Liver (tissue), 9 donors: ENCODE measurements around the gene KRT75. TPM values are rescaled to one million over a fixed set of nuclear protein-coding genes. Genes with fewer than 3 reads are reported as not detected.

Experiments
- DNase-seq: peaks from one replicate; pipeline ENCODE4 v3.0.0-alpha.2; 2017; ENCODE audit warnings: low spot score
- H3K27ac ChIP-seq, 2 donors: one replicate each; pipeline ENCODE4 v1.7.0; 2013; ENCODE audit warnings: inconsistent platforms in 2 of 2, low read length in 2 of 2, control low read depth in 1 of 2, low read depth in 1 of 2, mild to moderate bottlenecking in 1 of 2
- H3K27me3 ChIP-seq, 4 donors: one replicate each; pipeline versions ENCODE4 v1.6.1 to v1.7.0; 2013; ENCODE audit warnings: low read length in 3 of 4, inconsistent platforms in 1 of 4, mild to moderate bottlenecking in 1 of 4, moderate library complexity in 1 of 4; ENCODE audit not compliant: control insufficient read depth in 4 of 4, insufficient read depth in 4 of 4
- H3K36me3 ChIP-seq, 4 donors: one replicate each; pipeline versions ENCODE4 v1.6.1 to v1.7.0; 2013; ENCODE audit warnings: low read length in 3 of 4, mild to moderate bottlenecking in 3 of 4, low read depth in 1 of 4, moderate library complexity in 1 of 4; ENCODE audit not compliant: control insufficient read depth in 4 of 4, insufficient read depth in 3 of 4
- H3K4me1 ChIP-seq, 4 donors: one replicate each; pipeline versions ENCODE4 v1.6.1 to v1.7.0; 2013; ENCODE audit warnings: low read length in 3 of 4, mild to moderate bottlenecking in 3 of 4, moderate library complexity in 1 of 4; ENCODE audit not compliant: control insufficient read depth in 4 of 4, insufficient read depth in 4 of 4
- H3K4me3 ChIP-seq, 3 donors: one replicate each; pipeline versions ENCODE4 v1.6.1 to v1.7.0; 2013; ENCODE audit warnings: low read length in 3 of 3, control low read depth in 1 of 3, low read depth in 1 of 3, mild to moderate bottlenecking in 1 of 3
- H3K9ac ChIP-seq, 2 donors: one replicate each; pipeline ENCODE4 v1.7.0; 2013; ENCODE audit warnings: low read length in 2 of 2, mild to moderate bottlenecking in 2 of 2, moderate library complexity in 2 of 2, control low read depth in 1 of 2, low read depth in 1 of 2
- H3K9me3 ChIP-seq, 4 donors: one replicate each; pipeline versions ENCODE4 v1.6.1 to v1.7.0; 2013; ENCODE audit warnings: low read length in 3 of 4; ENCODE audit not compliant: control insufficient read depth in 4 of 4
- ATF3 ChIP-seq: IDR thresholded peaks from 2 replicates; pipeline ENCODE4 v1.6.1; 2016; ENCODE audit warnings: antibody characterized with exemption
- CTCF ChIP-seq: fragments of 150-350 bp; IDR thresholded peaks from 2 replicates; pipeline ENCODE4 v1.5.1; 2017; ENCODE audit warnings: improper control_type of control experiment, low read depth, low read length; ENCODE audit not compliant: missing input control
- EGR1 ChIP-seq, 2 donors: IDR thresholded peaks; 2 replicates each; pipeline ENCODE4 v1.6.1; 2016 to 2018; ENCODE audit warnings: antibody characterized with exemption in 2 of 2, low read depth in 2 of 2
- FOXA1 ChIP-seq: IDR thresholded peaks from 2 replicates; pipeline ENCODE4 v1.6.1; 2016; ENCODE audit warnings: antibody characterized with exemption
- FOXA2 ChIP-seq: IDR thresholded peaks from 2 replicates; pipeline ENCODE4 v1.6.1; 2016; ENCODE audit warnings: antibody characterized with exemption
- GABPA ChIP-seq, 2 donors: IDR thresholded peaks in 1 of 2; conservative IDR thresholded peaks in 1 of 2; 2 replicates each; pipeline ENCODE4 v1.6.1; 2016; ENCODE audit warnings: antibody characterized with exemption in 2 of 2, mild to moderate bottlenecking in 1 of 2, moderate library complexity in 1 of 2
- HNF4A ChIP-seq, 2 donors: conservative IDR thresholded peaks; 2 replicates each; pipeline ENCODE4 v1.6.1; 2016; ENCODE audit warnings: antibody characterized with exemption in 2 of 2, mild to moderate bottlenecking in 2 of 2
- HNF4G ChIP-seq: IDR thresholded peaks from 2 replicates; pipeline ENCODE4 v1.6.1; 2016; ENCODE audit warnings: antibody characterized with exemption
- JUND ChIP-seq, 2 donors: IDR thresholded peaks; 2 replicates each; pipeline ENCODE4 v1.6.1; 2016; ENCODE audit warnings: antibody characterized with exemption in 2 of 2
- MAX ChIP-seq: IDR thresholded peaks from 2 replicates; pipeline ENCODE4 v1.6.1; 2016; ENCODE audit warnings: antibody characterized with exemption
- NR2F2 ChIP-seq: IDR thresholded peaks from 2 replicates; pipeline ENCODE4 v1.6.1; 2016; ENCODE audit warnings: antibody characterized with exemption
- RAD21 ChIP-seq, 2 donors: IDR thresholded peaks; 2 replicates each; pipeline ENCODE4 v1.6.1; 2016; ENCODE audit warnings: antibody characterized with exemption in 2 of 2, mild to moderate bottlenecking in 2 of 2
- REST ChIP-seq: IDR thresholded peaks from 2 replicates; pipeline ENCODE4 v1.6.1; 2016; ENCODE audit warnings: antibody characterized with exemption, mild to moderate bottlenecking
- RXRA ChIP-seq, 2 donors: IDR thresholded peaks; 2 replicates each; pipeline ENCODE4 v1.6.1; 2017 to 2018; ENCODE audit warnings: antibody characterized with exemption in 2 of 2, mild to moderate bottlenecking in 1 of 2
- SP1 ChIP-seq: IDR thresholded peaks from 2 replicates; pipeline ENCODE4 v1.6.1; 2018; ENCODE audit warnings: antibody characterized with exemption, mild to moderate bottlenecking
- TAF1 ChIP-seq: conservative IDR thresholded peaks from 2 replicates; pipeline ENCODE4 v1.6.1; 2016; ENCODE audit warnings: antibody characterized with exemption, mild to moderate bottlenecking
- YY1 ChIP-seq: IDR thresholded peaks from 2 replicates; pipeline ENCODE4 v1.6.1; 2016; ENCODE audit warnings: antibody characterized with exemption, mild to moderate bottlenecking
- WGBS: extraction: QIAGEN DNeasy Blood & Tissue Kit; methylation state at CpG from one replicate; pipeline ENCODE4 v1.1.7; 2013; 5-methylcytosine and 5-hydroxymethylcytosine counted together
- polyA plus RNA-seq, 2 donors: library from polyadenylated mRNA; stranded (reverse) in 1 of 2; unstranded in 1 of 2; fragments of 200-250 nt in 1 of 2; fragments of >200 nt in 1 of 2; fragmentation: Nextera tagmentation in 1 of 2; extraction: Ambion mirVana in 1 of 2; gene quantifications; one replicate each; pipeline versions ENCODE4 v1.2.1 to v1.2.3, GENCODE V29; 2013 to 2015
- total RNA-seq, 2 donors: library from RNA; depleted of rRNA; stranded (reverse); fragments of >200 nt; gene quantifications; one replicate each; pipeline ENCODE4 v1.2.3, GENCODE V29; 2014
- TF ChIP-seq, protein P1 (sequence below): IDR thresholded peaks from 2 replicates; pipeline ENCODE4 v1.6.1; 2016; ENCODE audit warnings: antibody characterized with exemption
- donor health status: healthy.
- donor health status: healthy.
- donor health status: healthy.
- donor health status: healthy.
- donor health status: healthy.

The KRT75 gene
- total and polyA plus RNA-seq, 4 donors, result not detected

GRCh38 chr12:52413202-52413601 lies 21.0 kb downstream of the KRT75 start:
- 76% methylated on average over 4 of the region's 4 CpGs for WGBS
- Histone ChIP-seq H3K36me3 (no peaks in the 10 kb centered on the region), H3K27me3 (no peaks in the 10 kb centered on the region), H3K27ac (no peak overlapping the region), H3K4me3 (no peak overlapping the region), H3K9ac (no peak overlapping the region), H3K4me1 (no peaks in the 10 kb centered on the region), H3K9me3 (no peaks in the 10 kb centered on the region)
- DNase-seq, result no peak
- TF ChIP-seq EGR1 (IDR thresholded peaks at IDR 0.05; ENCODE audit: low read depth in 2 of 2) (no peak), RXRA (IDR thresholded peaks at IDR 0.05) (no peak), MAX (no peak), FOXA1 (no peak), SP1 (no peak), CTCF (no peak), NR2F2 (no peak), RAD21 (IDR thresholded peaks at IDR 0.05) (no peak), FOXA2 (no peak), REST (no peak)
- TF ChIP-seq, protein P1, sequence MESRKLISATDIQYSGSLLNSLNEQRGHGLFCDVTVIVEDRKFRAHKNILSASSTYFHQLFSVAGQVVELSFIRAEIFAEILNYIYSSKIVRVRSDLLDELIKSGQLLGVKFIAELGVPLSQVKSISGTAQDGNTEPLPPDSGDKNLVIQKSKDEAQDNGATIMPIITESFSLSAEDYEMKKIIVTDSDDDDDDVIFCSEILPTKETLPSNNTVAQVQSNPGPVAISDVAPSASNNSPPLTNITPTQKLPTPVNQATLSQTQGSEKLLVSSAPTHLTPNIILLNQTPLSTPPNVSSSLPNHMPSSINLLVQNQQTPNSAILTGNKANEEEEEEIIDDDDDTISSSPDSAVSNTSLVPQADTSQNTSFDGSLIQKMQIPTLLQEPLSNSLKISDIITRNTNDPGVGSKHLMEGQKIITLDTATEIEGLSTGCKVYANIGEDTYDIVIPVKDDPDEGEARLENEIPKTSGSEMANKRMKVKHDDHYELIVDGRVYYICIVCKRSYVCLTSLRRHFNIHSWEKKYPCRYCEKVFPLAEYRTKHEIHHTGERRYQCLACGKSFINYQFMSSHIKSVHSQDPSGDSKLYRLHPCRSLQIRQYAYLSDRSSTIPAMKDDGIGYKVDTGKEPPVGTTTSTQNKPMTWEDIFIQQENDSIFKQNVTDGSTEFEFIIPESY, result no peak

GRCh38 chr12:52411815-52412214 lies 22.4 kb downstream of the KRT75 start:
- Histone ChIP-seq H3K4me1 (no peaks in the 10 kb centered on the region), H3K36me3 (no peaks in the 10 kb centered on the region), H3K27me3 (no peaks in the 10 kb centered on the region), H3K27ac (no peak overlapping the region), H3K9me3 (no peaks in the 10 kb centered on the region), H3K9ac (no peak overlapping the region), H3K4me3 (no peak overlapping the region)
- DNase-seq, result no peak
- TF ChIP-seq HNF4G (no peak), MAX (no peak), JUND (IDR thresholded peaks at IDR 0.05) (no peak), GABPA (IDR thresholded peaks at IDR 0.05 in 1 of 2, conservative IDR thresholded peaks at IDR 0.05 in 1 of 2) (no peak), RXRA (IDR thresholded peaks at IDR 0.05) (no peak), CTCF (no peak), SP1 (no peak), NR2F2 (no peak), FOXA2 (no peak), ATF3 (no peak), HNF4A (conservative IDR thresholded peaks at IDR 0.05) (no peak), YY1 (no peak), EGR1 (IDR thresholded peaks at IDR 0.05; ENCODE audit: low read depth in 2 of 2) (no peak), FOXA1 (no peak), TAF1 (no peak)
- TF ChIP-seq, protein P1, result no peak
- 89% methylated on average over 10 of the region's 10 CpGs for WGBS
